IPS-15b (cell line): Measurements from ENCODE around the gene MIEF2.

Experiments
- H3K27me3 ChIP-seq: one replicate; pipeline ENCODE4 v1.6.1; 2013; ENCODE audit warnings: low read length; ENCODE audit not compliant: control insufficient read depth, insufficient read depth
- H3K36me3 ChIP-seq: one replicate; pipeline ENCODE4 v1.6.1; 2013; ENCODE audit warnings: low read length; ENCODE audit not compliant: control insufficient read depth, insufficient read depth
- H3K4me1 ChIP-seq: one replicate; pipeline ENCODE4 v1.6.1; 2013; ENCODE audit warnings: mild to moderate bottlenecking, low read length; ENCODE audit not compliant: control insufficient read depth, insufficient read depth
- H3K4me3 ChIP-seq: one replicate; pipeline ENCODE4 v1.5.1; 2013; ENCODE audit warnings: low read depth, low read length
- H3K9ac ChIP-seq: one replicate; pipeline ENCODE4 v1.6.1; 2013; ENCODE audit warnings: low read depth, mild to moderate bottlenecking, low read length
- H3K9me3 ChIP-seq: one replicate; pipeline ENCODE4 v1.6.1; 2013; ENCODE audit warnings: mild to moderate bottlenecking, low read length; ENCODE audit not compliant: control insufficient read depth, insufficient read depth

The MIEF2 gene

DNA sequence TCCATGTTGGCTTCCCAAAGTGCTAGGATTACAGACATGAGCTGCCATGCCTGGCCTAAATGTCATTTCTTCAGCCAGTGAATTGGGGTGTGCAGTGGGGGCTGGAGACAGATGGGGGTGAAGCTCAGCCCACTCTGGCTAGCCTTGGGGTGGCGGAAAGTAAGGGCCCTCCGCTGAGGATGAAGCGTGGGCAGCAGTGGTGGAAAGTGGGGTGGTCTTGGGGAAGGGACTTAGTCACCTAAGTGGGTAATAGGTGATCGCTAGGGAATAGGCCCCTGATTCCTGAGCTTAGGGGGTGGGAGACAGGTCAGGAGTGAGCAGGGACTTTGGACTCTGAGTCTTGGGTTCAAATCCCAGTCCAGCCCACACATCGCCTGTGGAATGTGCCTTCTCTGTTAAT is 32.8 kb upstream of the MIEF2 start:
- Histone ChIP-seq H3K9ac (no peak overlapping the region), H3K4me3 (no peak overlapping the region), H3K9me3 (no peaks in the 10 kb centered on the region), H3K27me3 (no peaks in the 10 kb centered on the region), H3K4me1 (peaks cover 5% of the 10 kb centered on the region), H3K36me3 (peaks cover 9% of the 10 kb centered on the region)

DNA sequence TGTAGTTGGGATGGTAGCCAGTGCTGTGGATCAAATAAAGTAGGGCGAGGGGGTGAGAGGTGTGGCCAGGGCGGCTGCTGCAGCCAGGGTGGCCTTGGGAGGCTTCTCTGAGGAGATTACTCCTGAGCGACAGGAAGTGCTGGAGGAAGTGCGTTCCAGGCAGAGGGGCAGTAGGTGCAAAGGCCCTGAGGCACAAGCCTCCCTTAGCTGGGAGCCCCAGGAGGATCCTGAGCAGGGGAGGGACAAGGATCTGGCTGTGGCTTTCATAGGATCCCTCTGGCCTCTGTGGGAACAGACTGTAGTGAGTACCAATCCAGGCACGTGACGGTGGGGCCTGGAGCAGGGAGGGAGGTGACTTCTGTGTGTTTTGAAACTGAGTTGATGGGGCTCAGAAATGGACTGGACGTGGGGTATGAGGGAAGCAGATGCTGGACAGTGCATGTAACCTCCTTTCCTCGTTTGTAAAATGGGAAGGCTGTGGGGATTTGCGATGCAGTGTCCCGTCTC is 32.2 kb upstream of the MIEF2 start:
- no peak overlapping the region for H3K9ac ChIP-seq
- no peaks in the 10 kb centered on the region for H3K9me3 ChIP-seq
- H3K36me3 ChIP-seq: peaks cover 13% of the 10 kb centered on the region
- no peaks in the 10 kb centered on the region for H3K27me3 ChIP-seq
- peaks cover 5% of the 10 kb centered on the region for H3K4me1 ChIP-seq
- H3K4me3 ChIP-seq: no peak overlapping the region

DNA sequence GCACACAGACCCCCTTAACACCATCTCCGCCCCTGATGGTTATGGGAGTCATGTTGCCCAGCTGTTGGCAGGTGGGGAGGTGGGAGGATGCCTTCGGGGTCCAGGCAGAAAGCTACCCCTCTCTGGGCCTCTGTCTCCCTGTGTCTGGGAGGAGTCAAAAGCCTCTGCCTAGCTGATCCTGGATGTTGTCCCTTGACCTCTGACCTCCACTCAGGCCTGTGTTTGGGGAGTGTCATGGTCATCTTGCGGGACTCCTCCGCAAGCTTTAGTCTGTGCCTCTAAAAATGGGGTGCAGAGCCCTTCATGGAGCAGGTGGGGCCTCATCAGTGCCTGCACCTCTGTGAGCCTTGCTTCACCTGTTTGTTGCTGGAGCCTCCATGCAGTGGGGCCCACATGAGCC is 31.2 kb upstream of the MIEF2 start:
- Histone ChIP-seq H3K9me3 (no peaks in the 10 kb centered on the region), H3K9ac (no peak overlapping the region), H3K4me3 (no peak overlapping the region), H3K27me3 (no peaks in the 10 kb centered on the region), H3K36me3 (peaks cover 22% of the 10 kb centered on the region), H3K4me1 (peaks cover 1% of the 10 kb centered on the region)

DNA sequence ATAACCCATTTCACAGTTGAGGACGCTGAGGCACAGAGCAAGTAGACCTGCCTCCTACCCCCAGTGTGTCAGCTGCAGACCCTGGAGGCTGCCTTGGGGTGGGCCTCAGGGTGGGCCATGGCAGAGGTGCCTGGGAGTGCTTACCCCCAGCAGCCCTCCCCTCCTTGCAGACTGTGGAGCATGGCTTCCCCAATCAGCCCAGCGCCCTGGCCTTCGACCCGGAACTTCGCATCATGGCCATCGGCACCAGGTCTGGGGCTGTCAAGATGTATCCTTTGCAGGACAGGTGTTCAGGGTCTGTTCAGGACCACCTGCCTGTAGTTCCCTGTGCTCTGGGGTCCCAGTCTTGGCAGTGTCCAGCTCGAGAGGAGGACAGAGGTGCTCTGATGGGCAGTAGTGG is 30.7 kb upstream of the MIEF2 start:
- H3K9me3 ChIP-seq: no peaks in the 10 kb centered on the region
- H3K27me3 ChIP-seq: no peaks in the 10 kb centered on the region
- no peaks in the 10 kb centered on the region for H3K4me1 ChIP-seq
- H3K36me3 ChIP-seq: peaks cover 27% of the 10 kb centered on the region
- no peak overlapping the region for H3K9ac ChIP-seq
- no peak overlapping the region for H3K4me3 ChIP-seq

DNA sequence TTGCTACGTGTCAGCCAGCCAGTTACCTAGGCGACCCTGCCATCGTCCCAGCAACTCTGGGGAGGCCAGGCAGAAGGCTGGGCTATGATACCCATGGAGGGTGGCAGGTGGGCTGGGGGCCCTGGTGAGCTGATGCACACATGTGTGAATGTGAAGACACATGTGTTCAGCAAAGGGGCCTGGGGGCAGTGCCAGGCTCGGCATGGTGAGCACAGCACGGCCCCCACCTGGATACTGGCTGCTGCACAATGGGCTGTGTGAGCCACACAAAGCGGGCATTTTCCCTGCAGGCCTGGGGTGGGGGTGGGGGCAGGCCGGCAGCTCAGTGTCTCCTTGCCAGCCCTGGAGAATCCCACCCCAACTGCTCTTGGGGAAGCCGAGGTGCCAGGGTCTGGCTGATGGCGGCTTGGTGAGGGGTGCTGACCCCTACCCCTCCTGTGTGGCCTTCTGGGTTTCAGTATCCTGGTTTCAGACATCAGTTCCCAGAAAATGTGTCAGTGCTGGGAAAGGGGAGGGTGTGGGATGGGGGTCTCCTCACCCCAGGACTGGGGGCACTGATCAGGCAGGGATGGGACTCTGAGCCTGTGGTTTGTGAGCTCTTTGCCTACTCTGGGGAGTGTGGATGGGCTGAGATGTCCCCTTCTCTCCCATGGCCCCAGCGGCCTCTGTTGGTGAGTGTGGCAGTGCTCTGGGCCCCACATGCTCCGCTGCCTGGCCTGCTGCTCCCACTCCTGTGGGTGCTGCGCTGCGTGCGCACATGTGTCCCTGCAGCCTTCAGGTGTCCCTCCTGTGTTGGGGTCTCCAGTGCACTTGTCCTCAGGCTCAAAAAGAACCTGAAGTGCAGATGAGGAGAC is 29.9 kb upstream of the MIEF2 start:
- H3K36me3 ChIP-seq: peaks cover 35% of the 10 kb centered on the region
- H3K4me3 ChIP-seq: no peak overlapping the region
- H3K9ac ChIP-seq: no peak overlapping the region
- H3K4me1 ChIP-seq: no peaks in the 10 kb centered on the region
- H3K27me3 ChIP-seq: no peaks in the 10 kb centered on the region
- H3K9me3 ChIP-seq: no peaks in the 10 kb centered on the region

DNA sequence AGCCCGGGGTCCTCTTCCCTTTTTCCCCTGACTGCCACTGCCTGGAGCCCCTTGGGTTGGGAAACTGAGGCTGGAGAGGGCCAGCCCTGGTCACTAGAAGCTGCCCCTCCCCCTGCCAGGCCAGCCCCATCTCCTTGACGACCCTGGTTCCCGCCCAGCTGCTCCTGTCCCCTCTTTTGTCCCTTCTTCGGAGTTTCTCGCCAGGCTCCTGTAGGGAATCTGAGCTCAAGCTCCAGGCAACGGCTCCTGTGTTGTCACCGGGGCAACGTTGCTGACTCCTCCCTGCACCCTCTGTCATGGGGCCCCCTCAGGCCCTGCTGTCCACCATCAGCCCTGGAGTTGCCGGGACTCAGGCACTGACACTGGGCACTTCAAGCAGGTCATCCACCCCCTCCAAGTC is 29.3 kb upstream of the MIEF2 start:
- no peak overlapping the region for H3K9ac ChIP-seq
- H3K36me3 ChIP-seq: peaks cover 41% of the 10 kb centered on the region
- H3K4me1 ChIP-seq: no peaks in the 10 kb centered on the region
- no peaks in the 10 kb centered on the region for H3K9me3 ChIP-seq
- H3K4me3 ChIP-seq: no peak overlapping the region
- H3K27me3 ChIP-seq: no peaks in the 10 kb centered on the region

DNA sequence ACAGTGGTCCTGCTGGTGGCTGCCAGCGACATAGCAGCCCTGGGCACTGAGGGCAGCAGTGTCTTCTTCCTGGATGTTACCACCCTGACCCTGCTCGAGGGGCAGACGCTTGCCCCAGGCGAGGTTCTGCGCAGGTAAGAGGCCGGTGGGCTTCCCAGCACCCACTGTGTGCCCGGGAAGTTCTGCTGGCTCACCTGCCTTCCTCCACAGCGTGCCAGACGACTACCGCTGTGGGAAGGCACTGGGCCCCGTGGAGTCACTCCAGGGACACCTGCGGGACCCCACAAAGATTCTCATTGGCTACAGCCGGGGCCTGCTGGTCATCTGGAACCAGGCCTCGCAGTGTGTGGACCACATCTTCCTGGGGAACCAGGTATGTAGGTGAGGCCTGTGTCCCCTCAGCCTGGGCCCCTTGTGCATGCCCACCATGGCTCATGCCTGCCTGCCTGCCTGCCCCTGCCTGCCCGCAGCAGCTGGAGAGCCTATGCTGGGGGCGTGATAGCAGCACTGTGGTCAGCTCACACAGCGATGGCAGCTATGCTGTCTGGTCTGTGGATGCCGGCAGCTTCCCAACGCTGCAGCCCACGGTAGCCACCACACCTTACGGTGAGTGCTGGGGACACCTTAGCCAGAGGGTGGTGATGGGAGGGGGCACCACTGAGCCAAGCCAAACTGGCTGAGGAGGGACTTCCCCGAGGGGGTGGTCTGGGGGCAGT is 26.5 kb upstream of the MIEF2 start:
- no peaks in the 10 kb centered on the region for H3K27me3 ChIP-seq
- H3K4me3 ChIP-seq: no peak overlapping the region
- no peaks in the 10 kb centered on the region for H3K9me3 ChIP-seq
- H3K9ac ChIP-seq: no peak overlapping the region
- H3K36me3 ChIP-seq: peaks cover 67% of the 10 kb centered on the region
- H3K4me1 ChIP-seq: no peaks in the 10 kb centered on the region

DNA sequence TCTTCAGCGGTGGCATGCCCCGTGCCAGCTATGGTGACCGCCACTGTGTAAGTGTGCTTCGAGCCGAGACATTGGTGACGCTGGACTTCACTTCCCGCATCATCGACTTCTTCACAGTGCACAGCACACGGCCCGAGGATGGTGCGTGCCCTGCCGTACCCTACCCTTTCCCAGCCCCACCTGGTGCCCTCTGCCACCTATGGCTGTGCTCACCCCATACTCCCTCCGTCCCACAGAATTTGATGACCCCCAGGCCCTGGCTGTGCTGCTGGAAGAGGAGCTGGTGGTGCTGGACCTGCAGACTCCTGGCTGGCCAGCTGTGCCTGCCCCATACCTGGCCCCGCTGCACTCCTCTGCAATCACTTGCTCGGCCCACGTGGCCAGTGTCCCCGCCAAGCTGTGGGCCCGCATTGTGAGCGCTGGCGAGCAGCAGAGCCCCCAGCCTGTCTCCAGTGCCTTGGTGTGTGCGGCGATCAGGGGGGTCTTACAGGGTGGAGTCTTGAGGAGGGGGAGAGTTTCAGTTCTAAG is 25.5 kb upstream of the MIEF2 start:
- no peak overlapping the region for H3K4me3 ChIP-seq
- no peak overlapping the region for H3K9ac ChIP-seq
- no peaks in the 10 kb centered on the region for H3K9me3 ChIP-seq
- no peaks in the 10 kb centered on the region for H3K27me3 ChIP-seq
- peaks cover 69% of the 10 kb centered on the region for H3K36me3 ChIP-seq
- H3K4me1 ChIP-seq: no peaks in the 10 kb centered on the region

DNA sequence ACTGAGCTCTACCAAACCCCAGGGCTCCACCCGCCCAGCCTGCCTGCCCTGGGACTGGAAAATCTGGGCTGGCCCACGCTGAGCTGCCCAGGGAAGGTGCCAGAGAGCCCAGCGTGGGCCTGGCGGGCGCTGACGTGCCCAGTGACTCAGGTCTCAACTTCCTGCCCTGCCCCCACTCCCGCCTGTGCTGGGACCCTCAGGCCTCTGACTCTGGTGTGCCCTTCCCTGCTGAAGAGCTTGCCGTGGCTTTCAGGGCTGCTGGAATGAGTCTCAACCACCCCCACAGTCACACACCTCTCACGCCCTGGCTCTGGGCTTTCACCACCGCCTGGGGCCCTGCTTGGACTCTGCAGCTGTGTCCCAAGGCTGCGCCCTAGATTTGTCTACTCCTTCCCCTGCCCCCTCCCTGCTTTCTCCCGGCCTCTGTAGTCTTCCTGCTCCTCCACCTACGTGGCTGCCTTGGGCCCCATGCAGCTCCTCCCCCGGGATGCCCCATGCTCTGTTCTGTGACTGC is 24.7 kb upstream of the MIEF2 start:
- Histone ChIP-seq H3K9me3 (no peaks in the 10 kb centered on the region), H3K4me1 (no peaks in the 10 kb centered on the region), H3K27me3 (no peaks in the 10 kb centered on the region), H3K36me3 (peaks cover 75% of the 10 kb centered on the region), H3K4me3 (no peak overlapping the region), H3K9ac (no peak overlapping the region)

DNA sequence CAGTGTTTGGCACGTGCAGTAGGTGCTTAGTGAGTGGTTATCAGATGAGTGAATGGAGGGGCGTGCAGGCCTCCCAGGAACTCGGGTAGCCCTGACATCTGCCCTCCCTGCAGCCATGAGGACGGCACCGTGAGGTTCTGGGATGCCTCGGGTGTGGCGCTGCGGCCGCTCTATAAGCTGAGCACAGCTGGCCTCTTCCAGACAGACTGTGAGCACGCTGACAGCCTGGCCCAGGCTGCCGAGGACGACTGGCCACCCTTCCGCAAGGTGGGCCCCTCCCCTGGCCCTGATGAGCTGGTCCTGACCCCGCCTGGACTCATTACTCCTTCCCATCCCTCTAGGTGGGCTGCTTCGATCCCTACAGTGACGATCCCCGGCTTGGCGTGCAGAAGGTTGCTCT is 24.0 kb upstream of the MIEF2 start:
- Histone ChIP-seq H3K9me3 (no peaks in the 10 kb centered on the region), H3K36me3 (peaks cover 81% of the 10 kb centered on the region), H3K4me1 (no peaks in the 10 kb centered on the region), H3K9ac (no peak overlapping the region), H3K27me3 (no peaks in the 10 kb centered on the region), H3K4me3 (no peak overlapping the region)

DNA sequence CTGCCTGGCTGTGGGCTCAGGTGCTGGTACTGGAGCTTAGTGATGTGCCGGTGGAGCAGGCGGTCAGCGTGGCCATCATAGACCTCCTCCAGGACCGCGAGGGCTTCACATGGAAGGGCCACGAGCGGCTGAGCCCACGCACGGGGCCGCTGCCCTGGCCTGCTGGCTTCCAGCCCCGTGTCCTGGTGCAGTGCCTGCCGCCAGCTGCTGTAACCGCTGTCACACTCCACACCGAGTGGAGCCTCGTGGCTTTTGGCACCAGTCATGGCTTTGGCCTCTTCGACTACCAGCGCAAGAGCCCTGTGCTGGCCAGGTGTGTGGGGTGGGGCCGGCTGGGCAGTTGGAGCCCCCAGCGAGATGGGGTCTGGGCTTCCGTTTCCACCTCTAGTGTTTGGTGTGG is 23.0 kb upstream of the MIEF2 start:
- H3K36me3 ChIP-seq: peaks cover 83% of the 10 kb centered on the region

More for the DNA sequence above, 23.0 kb upstream of the MIEF2 start:
- Histone ChIP-seq H3K27me3 (no peaks in the 10 kb centered on the region), H3K4me1 (no peaks in the 10 kb centered on the region), H3K9me3 (no peaks in the 10 kb centered on the region), H3K4me3 (no peak overlapping the region), H3K9ac (no peak overlapping the region)
